ENCODE data around the gene FURIN.
"Not testable (repeated sequence)": the region's sequence is repeated elsewhere in the genome, so short reads cannot be mapped to it uniquely, and the experiment has no call there.

The FURIN gene

DNA sequence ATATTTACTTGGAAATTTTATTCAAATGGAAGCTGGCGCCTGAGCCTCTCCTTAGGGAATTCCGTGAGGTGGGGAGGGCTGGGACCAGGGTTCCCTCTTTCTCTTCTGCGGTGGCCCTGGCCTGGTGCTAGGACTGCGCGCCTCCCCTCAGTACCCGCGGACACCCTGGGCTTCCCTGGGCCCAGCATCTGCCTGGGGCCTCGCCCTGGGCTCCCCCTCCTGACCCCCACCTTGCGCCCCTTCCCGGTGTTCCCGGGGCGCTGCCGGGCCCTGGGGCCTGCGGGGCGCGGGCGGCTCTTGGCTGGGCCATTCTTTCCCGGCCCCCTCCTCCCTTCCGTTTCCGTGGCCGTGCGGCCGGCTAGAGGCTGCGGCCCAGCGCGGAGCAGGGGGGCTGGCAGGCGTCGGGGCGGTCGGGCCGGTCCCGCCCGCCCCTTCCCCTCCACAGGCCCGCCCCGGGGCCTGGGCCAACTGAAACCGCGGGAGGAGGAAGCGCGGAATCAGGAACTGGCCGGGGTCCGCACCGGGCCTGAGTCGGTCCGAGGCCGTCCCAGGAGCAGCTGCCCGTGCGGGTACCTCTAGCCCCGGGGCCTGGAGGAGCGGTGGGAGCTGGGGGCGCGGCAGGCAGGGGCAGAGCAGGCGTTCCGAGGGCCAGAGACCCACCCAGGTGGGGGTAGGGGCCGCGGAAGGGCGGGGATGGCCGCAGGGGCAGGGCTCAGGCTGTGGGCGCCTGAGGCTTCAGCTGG, 15.8 kb downstream of the FURIN start, which contains the start of gene FES:
Gene FES, plus strand, starts transcription at position 529 of the 743 bp plus-strand sequence. CDS start 542 bp downstream, outside the sequence.
- DNase-seq: no peak

DNA sequence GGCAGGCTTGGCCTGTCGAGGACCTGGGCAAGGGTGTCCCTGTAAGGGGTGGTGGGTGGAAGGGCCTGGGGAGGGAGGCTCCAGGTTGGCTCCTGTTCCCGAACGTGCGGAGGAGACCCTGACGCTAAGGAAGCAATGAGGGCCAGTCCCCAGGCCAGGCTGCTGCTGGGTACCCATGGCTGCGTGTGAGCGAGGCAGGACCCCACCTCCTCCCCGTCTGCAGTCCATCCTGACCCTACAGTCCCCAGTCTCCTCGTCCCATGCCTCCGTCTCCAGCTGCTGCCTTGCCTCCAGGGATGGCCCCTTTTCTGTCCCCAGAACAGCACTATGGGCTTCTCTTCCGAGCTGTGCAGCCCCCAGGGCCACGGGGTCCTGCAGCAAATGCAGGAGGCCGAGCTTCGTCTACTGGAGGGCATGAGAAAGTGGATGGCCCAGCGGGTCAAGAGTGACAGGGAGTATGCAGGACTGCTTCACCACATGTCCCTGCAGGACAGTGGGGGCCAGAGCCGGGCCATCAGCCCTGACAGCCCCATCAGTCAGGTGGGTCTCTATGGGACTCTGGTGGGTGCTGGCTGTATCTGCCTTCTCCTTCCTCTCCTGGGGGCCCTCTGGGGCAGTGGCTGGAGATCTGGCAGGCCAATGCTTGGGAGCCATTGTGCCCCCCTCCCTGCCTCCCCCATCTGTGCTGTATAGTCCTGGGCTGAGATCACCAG, 16.5 kb downstream of the FURIN start:
- no peak for DNase-seq

DNA sequence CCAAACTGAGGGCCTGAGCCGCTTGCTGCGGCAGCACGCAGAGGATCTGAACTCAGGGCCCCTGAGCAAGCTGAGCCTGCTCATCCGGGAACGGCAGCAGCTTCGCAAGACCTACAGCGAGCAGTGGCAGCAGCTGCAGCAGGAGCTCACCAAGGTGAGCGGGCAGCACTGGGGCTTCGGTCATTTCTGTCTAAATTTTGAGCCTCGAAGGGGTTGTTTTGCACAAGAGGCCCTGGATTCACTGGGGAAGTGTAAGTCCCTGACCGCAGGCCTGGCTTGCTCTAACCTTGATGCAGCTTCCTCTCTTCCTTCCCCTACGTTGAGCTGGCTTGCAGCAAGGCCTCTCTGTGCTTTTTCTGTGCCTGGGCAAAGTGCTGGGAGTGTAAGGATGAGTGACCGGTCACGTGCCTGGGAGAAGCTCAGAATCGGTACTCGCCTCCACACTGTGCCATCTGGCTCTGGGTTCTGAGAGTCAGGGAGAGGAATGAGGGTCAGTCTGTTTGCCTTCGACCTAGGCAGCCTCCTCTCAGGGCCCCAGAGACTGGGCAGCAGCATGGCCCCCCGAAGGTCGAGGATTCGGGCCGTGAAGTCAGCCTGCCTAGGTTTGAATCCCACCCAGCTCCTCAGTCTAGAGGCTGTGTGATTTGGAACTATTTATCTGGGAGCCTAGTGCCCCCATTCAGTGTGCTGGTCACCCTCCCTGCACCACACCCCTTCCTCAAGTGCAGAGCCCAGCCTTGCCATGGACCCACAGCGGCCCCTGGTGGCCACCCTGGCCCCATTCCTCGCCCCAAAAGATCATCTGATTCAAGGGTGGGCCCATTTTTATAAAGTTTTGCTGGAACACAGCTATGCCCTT, 17.3 kb downstream of the FURIN start:
- DNase-seq: peak; percentile 80

DNA sequence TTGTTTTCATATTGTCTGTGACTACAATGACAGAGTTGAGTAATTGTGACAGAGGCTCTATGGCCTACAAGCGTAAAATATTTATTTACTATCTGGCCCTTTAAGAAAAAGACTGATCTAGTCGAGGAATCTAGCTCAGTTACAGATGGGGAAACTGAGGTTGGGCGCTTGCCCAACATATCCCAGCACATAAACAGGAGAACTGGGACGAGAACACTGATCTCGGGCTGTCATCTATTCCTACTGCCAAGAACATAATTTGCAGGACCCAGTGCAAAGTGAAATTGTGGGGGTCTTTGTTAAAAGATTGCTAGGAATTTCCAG, 17.9 kb downstream of the FURIN start:
- DNase-seq: no peak

DNA sequence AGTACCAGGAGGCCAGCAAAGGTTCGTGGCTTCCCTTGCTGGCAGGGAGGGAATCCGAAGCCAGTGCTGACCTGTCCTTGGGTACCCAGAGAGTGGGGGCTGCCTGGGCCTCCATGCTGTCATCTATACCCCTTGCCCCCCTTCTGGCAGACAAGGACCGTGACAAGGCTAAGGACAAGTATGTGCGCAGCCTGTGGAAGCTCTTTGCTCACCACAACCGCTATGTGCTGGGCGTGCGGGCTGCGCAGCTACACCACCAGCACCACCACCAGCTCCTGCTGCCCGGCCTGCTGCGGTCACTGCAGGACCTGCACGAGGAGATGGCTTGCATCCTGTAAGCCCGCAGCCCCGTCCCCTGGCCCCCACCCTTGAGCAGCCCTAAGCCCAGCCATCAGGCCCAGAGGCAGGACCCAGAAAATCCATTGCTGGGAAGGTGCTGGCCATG, 18.7 kb downstream of the FURIN start:
- DNase-seq: no peak

DNA sequence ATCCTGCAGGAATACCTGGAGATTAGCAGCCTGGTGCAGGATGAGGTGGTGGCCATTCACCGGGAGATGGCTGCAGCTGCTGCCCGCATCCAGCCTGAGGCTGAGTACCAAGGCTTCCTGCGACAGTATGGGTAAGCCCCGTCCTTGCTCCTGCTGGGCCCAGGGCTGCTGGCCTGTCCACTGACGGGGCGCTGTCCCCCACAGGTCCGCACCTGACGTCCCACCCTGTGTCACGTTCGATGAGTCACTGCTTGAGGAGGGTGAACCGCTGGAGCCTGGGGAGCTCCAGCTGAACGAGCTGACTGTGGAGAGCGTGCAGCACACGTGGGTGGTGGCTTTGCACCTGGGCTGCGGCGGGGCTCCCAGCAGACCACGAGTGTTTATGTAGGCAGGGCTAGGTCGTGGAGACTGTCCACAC, 20.9 kb downstream of the FURIN start:
- DNase-seq: no peak

DNA sequence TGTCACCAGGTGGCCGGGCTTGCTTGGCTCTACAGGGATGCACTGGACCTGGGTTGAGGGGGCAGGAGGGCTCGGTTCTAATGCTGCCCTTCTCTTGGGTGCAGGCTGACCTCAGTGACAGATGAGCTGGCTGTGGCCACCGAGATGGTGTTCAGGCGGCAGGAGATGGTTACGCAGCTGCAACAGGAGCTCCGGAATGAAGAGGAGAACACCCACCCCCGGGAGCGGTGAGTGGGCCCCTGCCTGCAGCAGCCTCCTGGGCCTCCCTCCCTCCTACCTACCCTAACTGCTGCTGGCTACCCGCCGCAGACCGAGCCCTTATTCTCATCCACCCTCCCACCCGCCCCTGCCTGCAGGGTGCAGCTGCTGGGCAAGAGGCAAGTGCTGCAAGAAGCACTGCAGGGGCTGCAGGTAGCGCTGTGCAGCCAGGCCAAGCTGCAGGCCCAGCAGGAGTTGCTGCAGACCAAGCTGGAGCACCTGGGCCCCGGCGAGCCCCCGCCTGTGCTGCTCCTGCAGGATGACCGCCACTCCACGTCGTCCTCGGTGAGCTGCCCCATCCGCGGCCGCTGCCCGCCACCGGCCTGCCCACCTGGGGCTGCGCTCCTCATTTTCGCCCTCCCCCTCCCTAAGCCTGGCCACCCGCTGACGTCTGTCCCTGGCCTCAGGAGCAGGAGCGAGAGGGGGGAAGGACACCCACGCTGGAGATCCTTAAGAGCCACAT, 21.5 kb downstream of the FURIN start:
- no peak for DNase-seq

DNA sequence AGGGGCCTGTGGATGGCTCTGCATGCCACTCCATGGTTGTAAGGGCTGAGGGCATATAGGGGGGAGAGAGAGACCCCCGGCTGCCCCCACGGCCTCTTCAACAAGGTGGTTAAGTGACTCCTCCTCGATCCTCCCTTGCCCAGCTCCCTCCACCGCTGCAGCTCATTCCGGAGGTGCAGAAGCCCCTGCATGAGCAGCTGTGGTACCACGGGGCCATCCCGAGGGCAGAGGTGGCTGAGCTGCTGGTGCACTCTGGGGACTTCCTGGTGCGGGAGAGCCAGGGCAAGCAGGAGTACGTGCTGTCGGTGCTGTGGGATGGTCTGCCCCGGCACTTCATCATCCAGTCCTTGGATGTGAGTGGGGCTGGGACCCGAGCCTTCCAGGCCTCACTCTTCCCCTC, 22.5 kb downstream of the FURIN start:
- no peak for DNase-seq

DNA sequence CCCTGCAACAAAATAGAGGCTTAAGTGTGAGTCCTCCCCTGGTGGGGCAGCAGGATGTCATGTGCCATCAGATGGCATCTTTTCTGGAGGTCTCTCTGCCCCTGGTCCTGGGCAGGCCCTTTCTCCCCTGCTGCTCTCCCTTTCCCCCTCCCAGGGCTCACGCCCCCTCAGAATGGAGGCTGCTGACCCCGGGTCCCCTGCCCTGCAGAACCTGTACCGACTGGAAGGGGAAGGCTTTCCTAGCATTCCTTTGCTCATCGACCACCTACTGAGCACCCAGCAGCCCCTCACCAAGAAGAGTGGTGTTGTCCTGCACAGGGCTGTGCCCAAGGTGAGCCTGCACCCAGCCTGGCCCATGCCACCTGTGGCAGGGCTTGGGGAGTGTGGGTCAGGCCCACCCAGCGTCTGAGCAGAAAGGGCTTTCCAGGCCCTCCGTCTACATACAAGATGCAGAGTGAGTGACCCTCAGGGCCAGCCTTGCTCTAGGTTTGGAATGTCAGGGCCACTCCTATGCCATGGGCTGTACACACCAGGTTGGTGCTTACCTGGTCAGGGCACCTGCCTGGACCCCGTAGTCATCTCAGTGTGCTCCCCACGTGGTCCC, 23.1 kb downstream of the FURIN start:
- DNase-seq: no peak

DNA sequence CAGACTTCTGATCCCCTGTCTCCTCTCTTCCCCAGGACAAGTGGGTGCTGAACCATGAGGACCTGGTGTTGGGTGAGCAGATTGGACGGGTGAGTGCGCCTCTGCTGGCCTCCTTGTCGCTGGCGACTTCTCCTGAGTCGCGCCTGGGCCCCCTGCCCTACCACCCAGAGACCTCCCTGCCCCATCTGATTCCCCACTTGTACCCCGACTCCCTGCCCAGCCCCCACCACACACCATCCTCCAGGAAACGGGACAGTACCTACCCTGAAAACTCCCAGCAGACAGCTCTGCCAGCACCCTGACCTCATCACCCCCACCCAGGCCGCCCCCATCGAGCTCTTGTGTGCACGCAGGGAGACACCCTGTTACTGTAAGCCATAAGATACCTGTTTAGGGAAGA, 23.6 kb downstream of the FURIN start:
- DNase-seq: no peak

DNA sequence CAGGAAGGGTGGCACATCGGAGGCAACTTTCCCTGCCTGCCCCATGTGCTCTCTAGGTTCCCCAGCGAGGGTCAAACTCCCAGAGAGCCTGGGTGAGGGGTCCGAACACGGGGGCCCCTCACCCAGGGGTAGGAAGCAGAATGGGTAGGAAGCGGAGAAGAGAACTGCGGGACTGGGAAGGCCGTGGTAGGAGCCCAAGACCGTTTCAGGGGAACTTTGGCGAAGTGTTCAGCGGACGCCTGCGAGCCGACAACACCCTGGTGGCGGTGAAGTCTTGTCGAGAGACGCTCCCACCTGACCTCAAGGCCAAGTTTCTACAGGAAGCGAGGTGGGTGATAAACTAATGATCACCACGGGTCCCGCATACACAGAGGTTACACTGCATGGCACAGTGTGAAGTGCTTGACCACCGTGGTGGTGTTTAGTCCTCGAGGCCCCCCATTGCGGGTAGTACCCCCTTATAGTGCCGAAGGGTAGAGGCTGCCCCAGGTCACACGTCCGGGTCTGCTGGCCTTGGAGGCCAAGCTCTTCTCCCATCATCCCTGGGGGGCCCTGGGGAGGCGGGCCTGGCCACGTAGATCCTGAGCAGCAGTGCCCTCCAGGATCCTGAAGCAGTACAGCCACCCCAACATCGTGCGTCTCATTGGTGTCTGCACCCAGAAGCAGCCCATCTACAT, 24.2 kb downstream of the FURIN start:
- DNase-seq: no peak

DNA sequence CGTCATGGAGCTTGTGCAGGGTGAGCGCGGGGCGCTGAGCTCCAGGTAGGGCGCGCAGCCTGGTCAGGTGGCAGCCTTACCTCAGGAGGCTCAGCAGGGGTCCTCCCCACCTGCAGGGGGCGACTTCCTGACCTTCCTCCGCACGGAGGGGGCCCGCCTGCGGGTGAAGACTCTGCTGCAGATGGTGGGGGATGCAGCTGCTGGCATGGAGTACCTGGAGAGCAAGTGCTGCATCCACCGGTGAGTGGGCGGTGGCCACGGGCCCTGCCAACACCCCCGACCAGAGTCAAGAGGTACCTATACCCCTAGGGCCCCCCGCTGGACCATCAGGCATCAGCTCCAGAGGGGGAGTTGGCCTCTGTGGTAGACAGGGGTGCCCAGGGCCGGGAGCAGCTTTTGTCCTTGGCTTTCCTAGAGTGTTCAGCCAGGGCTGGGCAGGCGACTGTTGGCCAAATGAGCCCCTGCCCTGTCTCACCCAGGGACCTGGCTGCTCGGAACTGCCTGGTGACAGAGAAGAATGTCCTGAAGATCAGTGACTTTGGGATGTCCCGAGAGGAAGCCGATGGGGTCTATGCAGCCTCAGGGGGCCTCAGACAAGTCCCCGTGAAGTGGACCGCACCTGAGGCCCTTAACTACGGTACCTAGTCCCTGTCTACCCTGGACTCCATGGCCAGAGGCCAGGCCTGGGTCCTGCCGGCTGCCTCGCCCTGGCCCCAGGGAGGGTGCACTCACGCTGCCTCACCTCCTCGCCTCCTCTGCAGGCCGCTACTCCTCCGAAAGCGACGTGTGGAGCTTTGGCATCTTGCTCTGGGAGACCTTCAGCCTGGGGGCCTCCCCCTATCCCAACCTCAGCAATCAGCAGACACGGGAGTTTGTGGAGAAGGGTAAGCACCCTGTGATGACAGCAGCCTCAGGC, 25.0 kb downstream of the FURIN start:
- DNase-seq: no peak

DNA sequence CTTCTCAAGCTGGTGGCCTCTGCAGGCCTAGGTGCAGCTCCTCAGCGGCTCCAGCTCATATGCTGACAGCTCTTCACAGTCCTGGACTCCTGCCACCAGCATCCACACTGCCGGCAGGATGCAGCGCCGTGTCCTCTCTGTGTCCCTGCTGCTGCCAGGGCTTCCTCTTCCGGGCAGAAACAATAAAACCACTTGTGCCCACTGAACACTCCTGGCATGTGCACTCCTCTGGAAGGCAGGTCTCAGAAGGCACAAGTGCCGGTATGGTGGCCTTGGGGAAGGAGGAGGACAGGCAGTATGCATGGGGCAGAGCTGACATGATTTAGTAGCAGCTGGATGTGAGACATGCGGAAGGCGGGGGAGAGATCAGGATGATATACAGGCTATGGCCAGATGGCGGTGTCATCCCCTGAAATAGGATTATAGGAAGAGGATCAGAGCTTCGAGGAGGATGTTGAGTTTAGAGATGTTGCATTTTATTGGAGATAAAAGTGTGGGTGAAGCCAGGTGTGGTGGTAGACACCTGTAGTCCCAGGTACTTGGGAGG, 27.3 kb downstream of the FURIN start:
- DNase-seq: no peak

DNA sequence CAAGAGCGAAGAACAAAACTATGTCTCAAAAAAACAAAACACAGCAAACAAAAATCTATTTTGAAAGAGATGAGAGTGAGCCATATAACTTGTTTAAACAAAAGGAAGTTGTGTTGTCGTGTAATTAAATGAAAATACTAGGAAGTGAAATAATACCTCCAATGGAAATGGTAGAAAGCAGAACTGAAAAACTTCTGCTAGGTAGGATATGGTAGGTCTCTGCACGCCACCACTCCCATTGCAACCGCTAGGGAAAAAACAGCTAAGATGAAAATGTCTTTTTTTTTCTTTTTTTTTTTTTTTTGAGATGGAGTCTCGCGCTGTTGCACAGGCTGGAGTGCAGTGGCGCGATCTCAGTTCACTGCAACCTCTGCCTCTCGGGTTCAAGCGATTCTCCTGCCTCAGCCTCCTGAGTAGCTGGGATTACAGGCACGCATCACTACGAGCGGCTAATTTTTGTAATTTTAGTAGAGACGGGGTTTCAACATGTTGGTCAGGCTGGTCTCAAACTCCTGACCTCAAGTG, 28.8 kb downstream of the FURIN start:
- DNase-seq: not testable (repeated sequence)

DNA sequence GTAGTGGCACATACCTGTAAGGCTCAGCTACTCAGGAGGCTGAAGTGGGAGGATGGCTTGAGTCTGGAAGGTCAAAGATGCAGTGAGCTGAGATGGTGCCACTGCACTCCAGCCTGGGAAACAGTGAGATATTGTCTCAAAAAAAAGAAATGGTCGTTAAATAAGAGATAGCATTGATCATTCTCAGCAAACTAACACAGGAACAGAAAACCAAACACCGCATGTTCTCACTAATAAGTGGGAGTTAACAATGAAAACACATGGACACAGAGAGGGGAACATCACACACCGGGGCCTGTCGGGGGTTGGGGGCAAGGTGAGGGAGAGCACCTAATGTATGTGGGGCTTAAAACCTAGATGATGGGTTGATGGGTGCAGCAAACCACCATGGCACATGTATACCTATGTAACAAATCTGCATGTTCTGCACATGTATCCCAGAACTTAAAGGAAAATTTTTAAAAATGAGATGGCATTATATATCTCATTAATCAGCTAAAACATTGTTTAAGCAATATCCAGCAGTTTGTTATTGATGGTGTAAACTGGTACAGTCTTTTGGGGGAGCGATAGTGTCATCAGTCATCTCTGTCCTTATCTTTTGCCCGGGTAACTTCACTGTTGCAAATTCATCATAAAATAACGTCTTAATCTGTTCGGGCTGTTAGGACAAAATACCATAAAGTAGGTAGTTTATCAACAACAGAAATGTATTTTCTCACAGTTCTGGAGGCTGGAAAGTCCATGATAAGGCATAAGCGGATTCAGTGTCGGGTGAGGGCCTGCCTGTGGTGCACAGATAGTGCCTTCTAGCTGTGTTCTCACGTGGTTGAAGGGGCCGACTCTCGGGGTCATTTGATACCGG, 33.0 kb downstream of the FURIN start:
- no peak for DNase-seq

DNA sequence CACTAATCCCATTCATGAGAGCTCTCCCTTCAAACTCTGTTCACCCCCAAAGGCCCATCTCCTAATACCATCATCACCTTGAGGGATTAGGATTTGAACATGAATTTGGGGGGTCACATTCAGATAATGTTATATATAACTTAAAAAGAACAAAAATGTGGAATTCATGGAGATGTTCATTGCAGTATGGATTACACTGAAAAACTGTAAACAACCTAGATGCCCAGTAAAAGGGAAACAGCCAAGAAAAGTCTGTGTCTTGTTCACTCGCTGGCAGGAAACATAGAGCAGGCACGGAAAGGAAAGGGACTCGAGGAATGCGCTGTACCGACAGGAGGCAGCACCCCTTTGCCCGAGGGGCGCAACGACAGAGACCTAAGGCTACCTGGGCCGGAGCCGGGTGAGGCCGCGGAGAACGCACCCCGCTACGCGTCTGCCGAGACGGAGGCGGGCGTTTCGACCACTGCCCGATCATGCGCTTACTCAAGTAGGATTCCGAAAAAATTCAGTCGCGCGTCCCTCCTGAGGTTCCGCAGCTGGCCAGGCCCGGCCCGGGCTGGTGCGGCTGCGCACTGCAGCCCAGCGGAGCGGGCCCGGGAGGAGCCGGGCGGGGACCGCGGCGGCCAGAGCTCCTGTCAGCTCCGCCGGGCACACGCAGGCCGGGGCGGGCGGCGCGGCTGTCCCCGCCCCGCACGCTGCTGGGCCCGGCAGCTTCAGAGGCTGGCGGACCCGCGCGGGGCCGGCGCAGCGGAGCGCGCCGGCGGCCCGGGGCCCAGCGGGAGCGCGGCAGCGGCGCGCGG, 33.9 kb downstream of the FURIN start:
- DNase-seq: peak; percentile 74

DNA sequence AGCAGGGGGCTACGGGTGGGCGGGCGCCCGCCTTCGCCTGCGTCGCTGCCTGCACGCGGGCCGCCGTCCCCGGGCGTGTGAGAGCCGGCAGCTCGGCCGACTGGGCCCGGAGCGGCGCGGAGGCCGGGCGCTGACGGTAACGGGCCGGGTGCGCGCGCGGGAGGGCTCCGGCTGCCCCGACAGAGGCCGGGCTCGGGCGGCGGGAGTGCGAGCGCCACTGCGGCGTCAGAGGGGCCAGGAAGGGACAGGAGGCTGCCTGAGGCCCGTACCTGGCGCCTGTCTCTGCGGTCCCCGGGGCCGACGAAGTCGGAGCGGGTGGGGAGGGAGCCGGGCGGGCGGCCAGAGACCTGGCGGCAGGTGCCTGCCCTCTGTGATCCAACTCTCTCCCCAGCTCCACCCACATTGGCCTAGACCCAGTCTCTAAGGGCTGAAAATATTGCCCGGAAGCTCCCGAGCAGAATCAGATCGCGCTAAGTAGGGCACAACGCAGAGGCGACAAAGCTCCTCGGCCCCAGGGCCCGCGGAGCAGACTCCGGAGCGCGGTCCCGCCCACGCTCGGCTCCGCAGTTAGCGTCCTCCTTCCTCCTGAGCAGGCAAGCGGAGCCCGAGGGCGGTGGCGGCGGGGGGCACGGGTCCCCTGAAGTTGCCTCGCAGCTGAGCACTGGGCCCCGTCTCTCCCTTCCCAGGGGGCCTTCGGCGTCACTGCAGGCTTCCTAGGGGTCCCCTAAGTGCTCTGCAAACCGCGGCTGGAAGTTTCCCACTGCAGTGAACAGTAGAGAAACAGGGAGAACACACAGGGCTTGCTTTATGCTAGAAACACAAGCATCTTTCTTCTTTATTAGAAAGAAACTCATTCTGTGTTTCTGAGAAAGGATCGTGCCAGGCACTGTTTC, 34.7 kb downstream of the FURIN start, which contains the start of gene MAN2A2:
Gene MAN2A2, plus strand, starts transcription at position 463 of the 893 bp plus-strand sequence. CDS start 906 bp downstream, outside the sequence.
- peak; percentile 71 for DNase-seq
